H7 (cell line): ENCODE results near the gene WFS1. TPM values are rescaled to one million over a fixed set of nuclear protein-coding genes. Genes with fewer than 3 reads are reported as not detected.

Experiments used
- DNase-seq: peaks from one replicate; pipeline ENCODE4 v3.0.0; 2012
- H3K27me3 ChIP-seq: 2 replicates; pipeline ENCODE4 v1.6.0; 2011; ENCODE audit warnings: mild to moderate bottlenecking, low read length; ENCODE audit not compliant: control insufficient read depth, insufficient read depth
- H3K36me3 ChIP-seq: replicated peaks from 2 replicates; pipeline ENCODE4 v1.5.1; 2011; ENCODE audit warnings: low read length; ENCODE audit not compliant: control insufficient read depth, insufficient read depth
- H3K4me3 ChIP-seq: 2 replicates; pipeline ENCODE4 v1.5.1; 2011; ENCODE audit warnings: low read depth, mild to moderate bottlenecking, control low read depth, low read length, moderate library complexity; ENCODE audit not compliant: insufficient read depth
- total RNA-seq: library from RNA; depleted of rRNA; stranded (reverse); fragments of >200 nt; shearing (Covaris generic); gene quantifications from 2 replicates; pipeline ENCODE4 v1.2.3, GENCODE V29; 2014

The WFS1 gene
- total RNA-seq, 1 experiment from 2014 or later: 22.6 TPM

DNA sequence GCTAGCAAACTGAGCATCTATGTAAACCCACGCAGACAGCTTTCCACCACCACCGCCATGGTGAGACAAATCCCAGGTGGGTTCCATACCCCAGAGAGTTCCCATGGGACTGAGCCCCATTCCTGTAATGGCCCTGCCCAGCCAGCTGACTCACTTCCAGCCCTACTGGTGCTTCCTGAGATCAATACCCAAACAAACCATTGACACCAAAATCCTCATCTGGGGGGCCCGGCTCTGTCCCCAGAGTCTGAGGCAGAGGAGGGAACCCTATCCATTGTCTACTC is 39.2 kb upstream of the WFS1 start:
- Histone ChIP-seq H3K4me3 (no peak overlapping the region), H3K27me3 (no peaks in the 10 kb centered on the region), H3K36me3 (no peaks in the 10 kb centered on the region)
- DNase-seq: no peak

GRCh38 chr4:6230827-6231662 is 38.6 kb upstream of the WFS1 start:
- no peak for DNase-seq
- Histone ChIP-seq H3K36me3 (no peaks in the 10 kb centered on the region), H3K27me3 (no peaks in the 10 kb centered on the region), H3K4me3 (no peak overlapping the region)

GRCh38 chr4:6231663-6232165 is 37.9 kb upstream of the WFS1 start:
- H3K4me3 ChIP-seq: no peak overlapping the region
- no peak for DNase-seq
- no peaks in the 10 kb centered on the region for H3K36me3 ChIP-seq
- no peaks in the 10 kb centered on the region for H3K27me3 ChIP-seq

DNA sequence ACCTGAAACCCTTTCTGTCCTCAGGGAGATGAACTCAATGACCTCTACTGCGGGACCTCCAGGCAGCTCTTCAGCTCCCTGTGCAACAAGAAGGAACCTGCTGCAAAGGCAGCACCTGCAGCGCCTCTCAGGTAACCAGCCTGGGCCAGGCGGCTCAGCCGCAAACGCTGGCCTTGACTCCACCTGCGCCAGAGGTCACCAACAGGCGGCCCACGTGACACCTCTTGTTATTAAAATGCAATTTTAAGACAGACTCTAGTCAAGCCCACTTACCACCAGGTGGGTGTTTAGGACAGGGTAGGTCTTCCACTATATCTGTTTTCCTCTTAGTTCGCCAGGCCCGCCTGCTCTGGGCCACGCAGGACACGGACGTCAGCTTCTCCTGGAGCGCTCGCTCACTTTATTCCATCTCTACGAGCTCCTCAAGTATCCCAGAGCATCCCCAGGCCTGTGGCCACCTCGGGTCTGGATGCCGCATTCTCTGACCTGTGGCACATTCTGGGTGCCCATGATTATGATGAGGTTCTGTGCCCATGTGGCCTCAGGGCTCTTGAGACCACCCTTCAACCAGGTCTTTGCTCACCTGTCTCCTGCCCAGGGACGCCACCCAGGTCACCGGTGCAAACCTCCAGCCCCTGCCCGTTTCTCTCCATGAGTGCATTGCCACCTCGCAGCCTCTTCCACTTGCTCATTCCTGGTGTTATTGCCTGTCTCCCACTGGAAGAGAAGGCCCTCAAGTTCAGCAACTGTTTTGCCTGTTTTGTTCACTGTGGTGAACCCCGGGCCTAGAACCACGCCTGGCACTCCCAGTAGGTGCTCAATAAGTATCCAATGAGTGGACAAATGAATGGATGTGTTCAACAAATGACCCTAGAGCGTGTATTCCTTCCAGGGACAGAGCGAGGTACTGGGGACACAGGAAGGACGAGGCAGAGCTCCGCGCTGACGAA is 36.5 kb upstream of the WFS1 start:
- Histone ChIP-seq H3K27me3 (no peaks in the 10 kb centered on the region), H3K4me3 (no peak overlapping the region), H3K36me3 (no peaks in the 10 kb centered on the region)
- DNase-seq: no peak

GRCh38 chr4:6233929-6234328 is 35.7 kb upstream of the WFS1 start:
- DNase-seq: no peak
- Histone ChIP-seq H3K36me3 (no peaks in the 10 kb centered on the region), H3K4me3 (no peak overlapping the region), H3K27me3 (no peaks in the 10 kb centered on the region)

- Histone ChIP-seq H3K36me3 (no peaks in the 10 kb centered on the region), H3K27me3 (no peaks in the 10 kb centered on the region), H3K4me3 (no peak overlapping the region)
- DNase-seq: peak; percentile 19
Observed at GRCh38 chr4:6235012-6235411, 34.6 kb upstream of the WFS1 start.

GRCh38 chr4:6235901-6236640 is 33.6 kb upstream of the WFS1 start:
- Histone ChIP-seq H3K27me3 (no peaks in the 10 kb centered on the region), H3K36me3 (no peaks in the 10 kb centered on the region), H3K4me3 (no peak overlapping the region)
- no peak for DNase-seq

- peak; percentile 15 for DNase-seq
- Histone ChIP-seq H3K4me3 (no peak overlapping the region), H3K36me3 (no peaks in the 10 kb centered on the region), H3K27me3 (no peaks in the 10 kb centered on the region)
Observed at GRCh38 chr4:6236816-6237390, 32.7 kb upstream of the WFS1 start.

- DNase-seq: peak; percentile 26
- Histone ChIP-seq H3K36me3 (no peaks in the 10 kb centered on the region), H3K4me3 (no peak overlapping the region), H3K27me3 (peaks cover 3% of the 10 kb centered on the region)
Observed at GRCh38 chr4:6239486-6239885, 30.2 kb upstream of the WFS1 start.

GRCh38 chr4:6239968-6240367 is 29.7 kb upstream of the WFS1 start:
- Histone ChIP-seq H3K27me3 (peaks cover 6% of the 10 kb centered on the region), H3K4me3 (no peak overlapping the region), H3K36me3 (no peaks in the 10 kb centered on the region)
- no peak for DNase-seq

DNA sequence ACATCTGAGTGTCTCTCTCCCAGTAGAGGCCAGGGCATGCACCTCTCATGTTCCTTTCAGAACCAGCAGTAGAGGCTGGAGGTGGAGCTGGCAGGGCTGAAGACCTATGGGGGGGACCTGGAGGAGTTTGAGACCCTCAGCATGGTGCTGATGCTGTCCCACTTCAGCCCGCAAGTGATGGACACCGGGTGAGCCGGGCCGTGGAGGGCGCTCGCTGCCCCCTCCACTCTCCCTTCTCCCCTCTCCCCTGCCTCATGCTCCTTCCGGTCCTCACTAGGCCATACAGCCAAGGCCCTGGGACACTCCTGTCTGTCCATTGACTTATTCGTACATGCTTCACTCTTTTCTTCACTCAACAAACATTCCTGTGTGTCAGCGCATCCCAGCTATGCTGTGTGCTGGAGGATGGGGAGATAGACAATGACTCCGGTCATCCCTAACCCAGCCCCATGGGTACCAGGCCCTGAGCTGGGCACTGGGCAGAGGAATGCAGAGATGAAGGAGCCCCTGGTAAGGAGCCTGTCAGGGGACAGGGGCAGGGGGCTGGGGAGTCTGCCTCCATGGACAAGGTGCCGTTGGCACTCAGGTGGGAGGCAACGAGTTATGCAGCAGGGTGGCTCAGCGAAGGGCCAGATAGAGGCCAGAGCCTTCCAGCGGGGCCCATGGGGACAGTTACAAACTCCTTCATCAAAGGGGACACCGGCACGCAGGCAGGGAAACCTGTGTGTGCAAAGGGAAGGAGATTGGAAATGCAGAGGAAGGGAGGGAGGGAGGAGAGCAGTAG is 28.4 kb upstream of the WFS1 start:
- no peak for DNase-seq
- no peaks in the 10 kb centered on the region for H3K36me3 ChIP-seq

DNA sequence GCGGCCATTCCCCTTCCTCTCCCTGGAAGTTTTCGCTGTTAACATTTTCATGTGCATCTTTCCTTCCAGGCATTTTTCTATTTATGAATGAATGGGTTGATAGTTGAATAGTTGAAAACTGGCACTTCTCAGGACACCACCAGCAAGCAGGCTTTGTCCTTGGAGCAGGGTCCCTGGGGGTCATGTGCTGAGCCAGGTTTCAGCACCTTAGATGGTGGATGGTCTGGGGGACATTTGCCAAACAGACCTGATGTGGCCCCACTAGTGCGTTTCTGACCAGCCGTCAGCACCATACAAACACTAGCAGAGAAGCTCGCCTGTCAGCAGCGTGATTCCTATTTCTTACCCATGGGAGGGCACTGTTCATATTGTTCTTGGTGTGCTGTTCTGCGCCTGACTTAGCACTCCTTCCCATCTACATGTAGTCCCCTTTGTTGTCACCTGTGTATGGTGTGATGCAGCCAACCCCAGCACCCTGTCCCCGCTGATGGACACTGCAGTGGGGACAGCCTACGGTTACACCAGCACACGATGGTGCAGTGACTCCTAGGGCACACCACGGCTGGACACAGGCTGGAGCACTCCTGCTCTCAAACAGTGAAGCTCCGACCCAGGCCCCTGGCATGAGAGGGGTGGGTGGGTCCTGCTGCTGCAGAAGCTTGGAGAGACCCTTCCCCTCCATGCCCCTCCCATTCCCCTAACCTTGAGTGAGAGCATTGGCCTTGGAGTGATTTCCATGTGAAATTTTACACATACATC is 27.2 kb upstream of the WFS1 start:
- DNase-seq: no peak
- peaks cover 6% of the 10 kb centered on the region for H3K27me3 ChIP-seq
- H3K36me3 ChIP-seq: no peaks in the 10 kb centered on the region
- H3K4me3 ChIP-seq: no peak overlapping the region

More for the DNA sequence above, 28.4 kb upstream of the WFS1 start:
- Histone ChIP-seq H3K4me3 (no peak overlapping the region), H3K27me3 (peaks cover 6% of the 10 kb centered on the region)
